Keratinocyte (primary cell): ENCODE data around the gene TNNI3. TPM values are rescaled to one million over a fixed set of nuclear protein-coding genes. Genes with fewer than 3 reads are reported as not detected.

Experiments used
- DNase-seq: peaks from one replicate; pipeline ENCODE4 v3.0.0-alpha.2; 2011; ENCODE audit warnings: low read depth, missing footprints, low spot score
- FAIRE-seq: peaks from 2 replicates; lab custom pipeline; 2011; peaks lifted over from hg19 to GRCh38; lab: Jason Lieb, UNC
- H2AFZ ChIP-seq: 2 replicates; pipeline ENCODE4 v1.6.0; 2012; ENCODE audit warnings: low read length, control low read depth, inconsistent platforms; ENCODE audit not compliant: control insufficient read depth
- H3K27ac ChIP-seq: 2 replicates; pipeline ENCODE4 v1.5.1; 2011; ENCODE audit warnings: low read length; ENCODE audit not compliant: control insufficient read depth, insufficient read depth
- H3K27me3 ChIP-seq: 3 replicates; pipeline ENCODE4 v1.6.0; 2011; ENCODE audit warnings: low read length; ENCODE audit not compliant: control insufficient read depth, insufficient read depth; ENCODE audit errors: extremely low read depth
- H3K36me3 ChIP-seq, 2 experiments: 2 replicates in 1 of 2; 3 replicates in 1 of 2; pipeline ENCODE4 v1.5.1; 2011; ENCODE audit warnings: low read length in 2 of 2, mild to moderate bottlenecking in 1 of 2; ENCODE audit not compliant: control insufficient read depth in 2 of 2, insufficient read depth in 2 of 2; ENCODE audit errors: extremely low read depth in 1 of 2
- H3K4me1 ChIP-seq: 3 replicates; pipeline ENCODE4 v1.5.1; 2011; ENCODE audit warnings: low read length; ENCODE audit not compliant: control insufficient read depth, insufficient read depth; ENCODE audit errors: extremely low read depth
- H3K4me2 ChIP-seq: 3 replicates; pipeline ENCODE4 v1.6.0; 2011; ENCODE audit warnings: low read depth, low read length; ENCODE audit not compliant: control insufficient read depth, insufficient read depth; ENCODE audit errors: extremely low read depth
- H3K4me3 ChIP-seq, 3 experiments: fragments of 200-600 bp in 1 of 3; sonication (generic) in 1 of 3; 2 replicates in 2 of 3; 3 replicates in 1 of 3; pipeline ENCODE4 v1.5.1; 2011 to 2016; ENCODE audit warnings: low read length in 3 of 3, mild to moderate bottlenecking in 3 of 3, control low read depth in 2 of 3, inconsistent platforms in 1 of 3, low read depth in 1 of 3, mixed read lengths in 1 of 3, mixed run types in 1 of 3, moderate library complexity in 1 of 3; ENCODE audit not compliant: control insufficient read depth in 2 of 3, insufficient read depth in 2 of 3; ENCODE audit errors: extremely low read depth in 1 of 3
- H3K79me2 ChIP-seq: 2 replicates; pipeline ENCODE4 v1.6.0; 2012; ENCODE audit warnings: low read length; ENCODE audit not compliant: control insufficient read depth, insufficient read depth
- H3K9ac ChIP-seq: 3 replicates; pipeline ENCODE4 v1.6.0; 2011; ENCODE audit warnings: low read length; ENCODE audit not compliant: control insufficient read depth, insufficient read depth; ENCODE audit errors: extremely low read depth
- H3K9me1 ChIP-seq: 3 replicates; pipeline ENCODE4 v1.6.0; 2011; ENCODE audit warnings: low read length; ENCODE audit not compliant: control insufficient read depth, insufficient read depth; ENCODE audit errors: extremely low read depth
- H3K9me3 ChIP-seq: 2 replicates; pipeline ENCODE4 v1.5.1; 2012; ENCODE audit warnings: low read depth, low read length; ENCODE audit not compliant: control insufficient read depth
- H4K20me1 ChIP-seq: 3 replicates; pipeline ENCODE4 v1.6.0; 2011; ENCODE audit warnings: low read length; ENCODE audit not compliant: control insufficient read depth, insufficient read depth; ENCODE audit errors: extremely low read depth
- EZH2 ChIP-seq: IDR thresholded peaks from one replicate; pipeline ENCODE4 v1.6.1; 2012; ENCODE audit warnings: inconsistent platforms, mild to moderate bottlenecking, low read length, moderate library complexity
- dilution Hi-C: fragments of 300-500 bp; cut with MboI; formaldehyde crosslinking; loops from one replicate; pipeline ENCODE4 v1.7.0; 2020; ENCODE audit warnings: low sequenced_read_pairs; ENCODE audit not compliant: extremely low pct_ligation_motif_present
- polyA plus RNA-seq, 5 experiments: library from polyadenylated mRNA; depleted of rRNA in 3 of 5; stranded (reverse) in 3 of 5; stranded (forward) in 1 of 5; unstranded in 1 of 5; fragments of >200 nt; gene quantifications; 1 replicate in 1 of 5; 2 replicates in 3 of 5; 3 replicates in 1 of 5; pipeline versions ENCODE4 v1.2.1 to v1.2.3, GENCODE V29; 2011 to 2012; ENCODE audit warnings: missing spikeins in 2 of 5, low read depth in 1 of 5, low replicate concordance in 1 of 5
- TF ChIP-seq, protein P1 (sequence below), 3 experiments: IDR thresholded peaks in 1 of 3; conservative IDR thresholded peaks in 1 of 3; optimal IDR thresholded peaks in 1 of 3; 2 replicates in 2 of 3; 3 replicates in 1 of 3; pipeline versions ENCODE3 to v1.5.1; 2011; ENCODE audit warnings: low read length in 3 of 3, mild to moderate bottlenecking in 3 of 3, moderate library complexity in 2 of 3, control low read depth in 1 of 3, inconsistent platforms in 1 of 3; ENCODE audit not compliant: insufficient read depth in 2 of 3; ENCODE audit errors: extremely low read depth in 1 of 3

TNNI3 gene
- polyA plus RNA-seq, 1 donor (not counting 4 experiments of a cell fraction or from before 2014, with no cell fraction given), result 4.1 TPM

DNA sequence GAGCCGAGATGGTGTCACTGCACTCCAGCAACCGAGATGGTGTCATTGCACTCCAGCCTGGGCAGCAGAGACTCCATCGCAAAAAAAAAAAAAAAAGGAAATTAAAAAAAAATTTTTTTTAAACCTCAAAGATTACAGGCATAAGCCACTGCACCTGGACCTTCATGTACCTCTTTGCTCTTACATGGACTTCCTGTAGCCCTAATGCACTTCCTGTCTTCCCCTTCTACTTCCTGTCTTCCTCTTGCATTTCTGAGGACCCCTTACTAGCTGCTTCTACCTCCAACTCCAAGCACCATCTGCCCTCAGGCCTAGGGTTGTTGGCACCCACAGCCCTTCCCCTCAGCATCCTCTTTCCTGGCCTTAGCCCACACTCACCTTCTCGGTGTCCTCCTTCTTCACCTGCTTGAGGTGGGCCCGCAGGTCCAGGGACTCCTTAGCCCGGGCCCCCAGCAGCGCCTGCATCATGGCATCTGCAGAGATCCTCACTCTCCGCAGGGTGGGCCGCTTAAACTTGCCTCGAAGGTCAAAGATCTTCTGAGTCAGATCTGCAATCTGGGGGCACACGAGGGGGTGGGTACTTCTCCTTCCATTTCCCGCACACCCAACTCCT, 3.8 kb downstream of the TNNI3 start:
- FAIRE-seq, result no peak
- no peak for TF ChIP-seq EZH2
- TF ChIP-seq, protein P1, sequence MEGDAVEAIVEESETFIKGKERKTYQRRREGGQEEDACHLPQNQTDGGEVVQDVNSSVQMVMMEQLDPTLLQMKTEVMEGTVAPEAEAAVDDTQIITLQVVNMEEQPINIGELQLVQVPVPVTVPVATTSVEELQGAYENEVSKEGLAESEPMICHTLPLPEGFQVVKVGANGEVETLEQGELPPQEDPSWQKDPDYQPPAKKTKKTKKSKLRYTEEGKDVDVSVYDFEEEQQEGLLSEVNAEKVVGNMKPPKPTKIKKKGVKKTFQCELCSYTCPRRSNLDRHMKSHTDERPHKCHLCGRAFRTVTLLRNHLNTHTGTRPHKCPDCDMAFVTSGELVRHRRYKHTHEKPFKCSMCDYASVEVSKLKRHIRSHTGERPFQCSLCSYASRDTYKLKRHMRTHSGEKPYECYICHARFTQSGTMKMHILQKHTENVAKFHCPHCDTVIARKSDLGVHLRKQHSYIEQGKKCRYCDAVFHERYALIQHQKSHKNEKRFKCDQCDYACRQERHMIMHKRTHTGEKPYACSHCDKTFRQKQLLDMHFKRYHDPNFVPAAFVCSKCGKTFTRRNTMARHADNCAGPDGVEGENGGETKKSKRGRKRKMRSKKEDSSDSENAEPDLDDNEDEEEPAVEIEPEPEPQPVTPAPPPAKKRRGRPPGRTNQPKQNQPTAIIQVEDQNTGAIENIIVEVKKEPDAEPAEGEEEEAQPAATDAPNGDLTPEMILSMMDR (optimal IDR thresholded peaks at IDR 0.05 in 1 of 3, IDR thresholded peaks at IDR 0.05 in 1 of 3, conservative IDR thresholded peaks at IDR 0.05 in 1 of 3; ENCODE audit: extremely low read depth in 1 of 3, insufficient read depth in 2 of 3, low read length in 3 of 3), result no peak

DNA sequence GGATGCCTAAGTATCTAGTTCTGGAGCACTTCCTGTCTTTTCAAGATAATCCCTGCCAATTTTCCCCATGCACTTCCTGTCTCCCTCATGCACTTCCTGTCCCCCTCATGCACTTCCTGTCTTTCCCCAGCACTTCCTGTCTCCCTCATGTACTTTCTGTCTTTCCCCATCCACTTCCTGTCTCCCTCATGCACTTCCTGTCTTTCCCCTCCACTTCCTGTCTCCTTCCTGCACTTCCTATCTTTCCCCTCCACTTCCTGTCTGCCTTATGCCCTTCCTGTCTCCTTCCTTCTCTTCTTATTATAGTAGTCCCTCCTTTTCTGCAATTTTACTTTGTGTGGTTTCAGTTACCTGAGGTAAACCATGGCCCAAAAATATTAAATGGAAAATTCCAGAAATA, 5.5 kb downstream of the TNNI3 start:
- Histone ChIP-seq H3K4me3 (no peak overlapping the region), H3K9me1 (no peaks in the 10 kb centered on the region), H3K9me3 (no peaks in the 10 kb centered on the region), H3K27ac (no peak overlapping the region), H3K9ac (no peak overlapping the region), H3K36me3 (no peaks in the 10 kb centered on the region), H4K20me1 (no peaks in the 10 kb centered on the region), H2AFZ (peak overlapping the region; percentile 75), H3K79me2 (no peaks in the 10 kb centered on the region), H3K4me2 (no peak overlapping the region), H3K4me1 (no peaks in the 10 kb centered on the region), H3K27me3 (no peaks in the 10 kb centered on the region)
- TF ChIP-seq EZH2, result no peak
- TF ChIP-seq, protein P1 (optimal IDR thresholded peaks at IDR 0.05 in 1 of 3, IDR thresholded peaks at IDR 0.05 in 1 of 3, conservative IDR thresholded peaks at IDR 0.05 in 1 of 3; ENCODE audit: extremely low read depth in 1 of 3, insufficient read depth in 2 of 3, low read length in 3 of 3), result no peak
- no peak for DNase-seq
- peak; percentile 66 for FAIRE-seq
- dilution Hi-C loops, result no loop called here

More for the DNA sequence above, 3.8 kb downstream of the TNNI3 start:
- no peak overlapping the region for H2AFZ ChIP-seq
- H3K27me3 ChIP-seq, result no peaks in the 10 kb centered on the region
- no peaks in the 10 kb centered on the region for H3K9me1 ChIP-seq
- H3K4me1 ChIP-seq, result peaks cover 5% of the 10 kb centered on the region
- H3K9me3 ChIP-seq, result no peaks in the 10 kb centered on the region
- H3K36me3 ChIP-seq, result no peaks in the 10 kb centered on the region
- H3K27ac ChIP-seq, result no peak overlapping the region
- no peaks in the 10 kb centered on the region for H4K20me1 ChIP-seq
- dilution Hi-C loops, result no loop called here
- H3K9ac ChIP-seq, result no peak overlapping the region
- no peak for DNase-seq
- no peaks in the 10 kb centered on the region for H3K79me2 ChIP-seq
- no peak overlapping the region for H3K4me3 ChIP-seq
- no peak overlapping the region for H3K4me2 ChIP-seq
